Mammary microvascular endothelial cell (primary cell): ENCODE data around the gene MTERF4. TPM values are rescaled to one million over a fixed set of nuclear protein-coding genes. Genes with fewer than 3 reads are reported as not detected.

Source experiments
- total RNA-seq: library from RNA; depleted of rRNA; stranded (reverse); fragments of >200 nt; gene quantifications from 2 replicates; pipeline ENCODE4 v1.2.3, GENCODE V29; 2015

MTERF4 gene
- total RNA-seq, result 14.1 and 18.4 TPM in 2 replicates

GRCh38 chr2:241102239-241102803 lies at the start of gene MTERF4:
Gene MTERF4, minus strand, starts transcription at chr2:241102287. Its CDS starts 14 bp downstream, at chr2:241102273.

GRCh38 chr2:241149925-241150659 lies 48.0 kb upstream of the MTERF4 start, which contains the start of gene PPP1R7:
Gene PPP1R7, plus strand, starts transcription at chr2:241150467. Its CDS starts 29 bp downstream, at chr2:241150496.

GRCh38 chr2:241148891-241149674 lies 47.0 kb upstream of the MTERF4 start, which contains the start of gene PASK:
Gene PASK, minus strand, starts transcription at chr2:241149472. Its CDS starts 6,440 bp downstream, at chr2:241143032.

Other genes with a start within 250 kb of the MTERF4 start
- gene AGXT, start 233.5 kb downstream of the MTERF4 start, total RNA-seq, result not detected in 2 replicates
- gene MAB21L4, start 206.1 kb downstream of the MTERF4 start, total RNA-seq, result not detected in 2 replicates
- not detected in 2 replicates for gene CROCC2, start 196.0 kb downstream of the MTERF4 start, total RNA-seq
- 3.8 and 4.3 TPM in 2 replicates for gene SNED1, start 103.7 kb downstream of the MTERF4 start, total RNA-seq
- 4.3 and 5.0 TPM in 2 replicates for gene PASK, start 47.2 kb upstream of the MTERF4 start, total RNA-seq
- gene PPP1R7, start 48.2 kb upstream of the MTERF4 start, total RNA-seq, result 104 and 120 TPM in 2 replicates
- 1.1 and 1.8 TPM in 2 replicates for gene ANO7, start 86.4 kb upstream of the MTERF4 start, total RNA-seq
- 309 and 346 TPM in 2 replicates for gene HDLBP, start 213.4 kb upstream of the MTERF4 start, total RNA-seq
- 352 and 365 TPM in 2 replicates for gene SEPTIN2, start 213.6 kb upstream of the MTERF4 start, total RNA-seq